HFFc6 (cell line): ENCODE data around the gene ATP8A2. TPM values are rescaled to one million over a fixed set of nuclear protein-coding genes. Genes with fewer than 3 reads are reported as not detected.

Source experiments
- DNase-seq: peaks from one replicate; pipeline ENCODE4 v3.0.0-alpha.2; 2018
- H3K27ac Mint-ChIP-seq: 2 replicates; pipeline ENCODE4 v1.8.0; 2020; ENCODE audit warnings: mild to moderate bottlenecking, mixed read lengths
- H3K27me3 Mint-ChIP-seq: 2 replicates; pipeline ENCODE4 v1.8.0; 2021; ENCODE audit warnings: mild to moderate bottlenecking, moderate library complexity, mixed read lengths; ENCODE audit not compliant: insufficient read depth
- H3K36me3 Mint-ChIP-seq: 2 replicates; pipeline ENCODE4 v1.8.0; 2021; ENCODE audit warnings: low read depth, mixed read lengths
- H3K4me1 Mint-ChIP-seq: 2 replicates; pipeline ENCODE4 v1.8.0; 2020; ENCODE audit warnings: low read depth, mixed read lengths
- H3K4me3 Mint-ChIP-seq: 2 replicates; pipeline ENCODE4 v1.8.0; 2020; ENCODE audit warnings: mild to moderate bottlenecking, moderate library complexity, mixed read lengths
- H3K9me3 Mint-ChIP-seq: 2 replicates; pipeline ENCODE4 v1.8.0; 2020; ENCODE audit warnings: mild to moderate bottlenecking, mixed read lengths
- CTCF ChIP-seq: fragments of 200-600 bp; sonication (generic); IDR thresholded peaks from 2 replicates; pipeline ENCODE4 v1.5.0; 2021; ENCODE audit warnings: antibody characterized with exemption, mild to moderate bottlenecking
- total RNA-seq, 6 experiments: library from RNA; stranded (reverse); fragmentation: NEBNext Ultra II Directional; extraction: Animal tissue kit (Norgen Biotek cat#: 25700); gene quantifications; 2 replicates in 1 of 6; 3 replicates in 5 of 6; pipeline ENCODE4 v1.2.3, GENCODE V29; 2021

Gene ATP8A2
- total RNA-seq, 6 experiments from 2014 or later, result 0.02 TPM; not detected in 5

DNA sequence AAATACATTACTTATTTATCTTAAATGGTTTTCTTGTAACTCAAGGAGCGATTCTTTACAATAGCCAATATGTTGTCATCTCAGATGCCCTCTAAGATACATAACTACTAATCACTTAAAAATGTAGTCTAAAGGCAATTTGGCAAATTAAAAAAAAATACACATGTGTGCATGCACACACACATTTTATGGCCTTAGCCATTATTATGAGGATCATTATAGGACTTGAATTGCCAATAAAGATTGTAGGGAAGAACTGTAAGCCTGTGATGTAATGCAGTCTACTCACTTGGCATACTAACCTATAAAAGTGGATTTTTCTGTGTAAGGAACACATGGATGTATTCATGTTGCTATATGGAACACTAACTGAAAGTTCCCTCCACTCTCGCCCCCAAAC lies 405.7 kb downstream of the ATP8A2 start:
- TF ChIP-seq CTCF, result no peak
- Mint-ChIP-seq H3K27me3 (no peaks in the 10 kb centered on the region), H3K36me3 (no peaks in the 10 kb centered on the region), H3K9me3 (peaks cover 52% of the 10 kb centered on the region), H3K27ac (no peak overlapping the region), H3K4me1 (no peaks in the 10 kb centered on the region), H3K4me3 (no peak overlapping the region)
- DNase-seq, result no peak

- no peak for DNase-seq
- Mint-ChIP-seq H3K36me3 (no peaks in the 10 kb centered on the region; the same call in 1 of the 2 replicates), H3K27ac (no peak overlapping the region), H3K9me3 (peaks cover 53% of the 10 kb centered on the region), H3K27me3 (no peaks in the 10 kb centered on the region), H3K4me1 (no peaks in the 10 kb centered on the region), H3K4me3 (no peak overlapping the region)
- no peak for TF ChIP-seq CTCF
Observed at GRCh38 chr13:25778365-25778764, 406.6 kb downstream of the ATP8A2 start.

GRCh38 chr13:25778808-25779305 lies 407.1 kb downstream of the ATP8A2 start:
- H3K27me3 Mint-ChIP-seq, result peaks cover 2% of the 10 kb centered on the region; the same call in 1 of the 2 replicates
- H3K4me1 Mint-ChIP-seq, result no peaks in the 10 kb centered on the region

DNA sequence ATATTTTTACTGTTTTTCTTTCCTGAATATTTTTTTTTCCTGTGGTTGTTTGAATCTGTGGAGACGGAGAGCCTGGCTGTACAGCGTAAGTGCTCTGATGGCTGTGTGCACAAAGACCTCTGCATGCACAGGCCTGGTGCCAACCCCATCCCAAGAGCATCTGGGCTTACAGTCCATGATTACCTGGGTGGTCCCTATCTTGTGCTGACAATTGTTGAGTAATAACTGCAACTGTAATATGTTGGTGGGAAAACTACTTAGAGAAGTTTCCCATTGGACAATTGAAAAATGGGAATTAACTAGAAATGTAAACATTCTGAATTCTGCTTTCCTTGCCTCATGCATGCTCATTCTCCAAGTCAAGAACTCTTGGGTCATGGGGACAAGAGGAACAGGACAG lies 411.3 kb downstream of the ATP8A2 start:
- no peak overlapping the region for H3K4me3 Mint-ChIP-seq
- H3K27me3 Mint-ChIP-seq, result peaks cover 2% of the 10 kb centered on the region; the same call in 1 of the 2 replicates
- no peak for TF ChIP-seq CTCF
- no peaks in the 10 kb centered on the region for H3K4me1 Mint-ChIP-seq
- no peak overlapping the region for H3K27ac Mint-ChIP-seq
- DNase-seq, result no peak
- no peaks in the 10 kb centered on the region; the same call in 1 of the 2 replicates for H3K36me3 Mint-ChIP-seq
- peaks cover 45% of the 10 kb centered on the region for H3K9me3 Mint-ChIP-seq

More at GRCh38 chr13:25778808-25779305, 407.1 kb downstream of the ATP8A2 start:
- Mint-ChIP-seq H3K27ac (no peak overlapping the region), H3K36me3 (no peaks in the 10 kb centered on the region; the same call in 1 of the 2 replicates), H3K9me3 (peaks cover 53% of the 10 kb centered on the region), H3K4me3 (no peak overlapping the region)
- DNase-seq, result no peak
- TF ChIP-seq CTCF, result no peak

- Mint-ChIP-seq H3K4me1 (no peaks in the 10 kb centered on the region), H3K36me3 (no peaks in the 10 kb centered on the region; the same call in 1 of the 2 replicates), H3K9me3 (peaks cover 40% of the 10 kb centered on the region), H3K4me3 (no peak overlapping the region), H3K27ac (no peak overlapping the region), H3K27me3 (peaks cover 2% of the 10 kb centered on the region; the same call in 1 of the 2 replicates)
- DNase-seq, result no peak
- no peak for TF ChIP-seq CTCF
Observed at GRCh38 chr13:25783601-25784024, 411.8 kb downstream of the ATP8A2 start.
